Medulla oblongata (tissue), 1 donor: ENCODE results near the gene C2orf76.
"Not testable (repeated sequence)": the region's sequence is repeated elsewhere in the genome, so short reads cannot be mapped to it uniquely, and the experiment has no call there.

Source experiments
- DNase-seq: peaks from one replicate; pipeline ENCODE4 v3.0.0-alpha.2; 2015; ENCODE audit errors: extremely low spot score

The C2orf76 gene

DNA sequence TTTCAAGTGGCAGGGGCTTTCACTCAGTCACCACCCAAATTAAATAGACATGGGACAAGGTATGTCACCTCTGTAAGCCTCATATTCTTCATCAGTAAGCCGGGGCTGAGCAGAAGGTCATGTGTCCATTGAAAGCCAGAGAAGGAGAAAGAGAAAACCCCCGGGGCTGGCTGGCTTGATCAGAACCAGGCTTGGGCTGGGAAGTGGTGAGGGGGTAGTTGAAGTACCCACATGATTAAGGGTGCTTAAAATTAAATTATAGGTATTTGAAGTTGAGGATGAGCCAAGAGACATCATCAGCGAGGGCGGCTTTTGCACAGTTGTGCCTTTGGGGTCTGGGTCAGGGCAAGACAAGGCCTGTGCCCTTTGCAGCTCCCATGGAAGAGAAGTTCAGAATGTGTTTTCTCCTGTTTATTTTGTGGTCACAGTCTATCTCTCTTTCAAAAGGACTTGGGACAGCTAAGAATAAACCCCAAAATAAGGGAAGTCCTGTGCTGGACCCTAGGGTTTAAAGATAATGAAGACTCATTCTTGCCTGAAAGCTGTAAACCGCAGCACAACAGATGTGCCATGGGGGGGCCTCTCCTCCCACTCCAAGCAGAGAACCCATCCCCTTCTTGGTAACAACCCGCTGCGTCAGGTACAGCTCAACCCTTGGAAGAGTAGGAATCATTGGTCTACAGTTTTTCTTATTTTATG is 10.8 kb upstream of the C2orf76 start:
- DNase-seq = no peak

DNA sequence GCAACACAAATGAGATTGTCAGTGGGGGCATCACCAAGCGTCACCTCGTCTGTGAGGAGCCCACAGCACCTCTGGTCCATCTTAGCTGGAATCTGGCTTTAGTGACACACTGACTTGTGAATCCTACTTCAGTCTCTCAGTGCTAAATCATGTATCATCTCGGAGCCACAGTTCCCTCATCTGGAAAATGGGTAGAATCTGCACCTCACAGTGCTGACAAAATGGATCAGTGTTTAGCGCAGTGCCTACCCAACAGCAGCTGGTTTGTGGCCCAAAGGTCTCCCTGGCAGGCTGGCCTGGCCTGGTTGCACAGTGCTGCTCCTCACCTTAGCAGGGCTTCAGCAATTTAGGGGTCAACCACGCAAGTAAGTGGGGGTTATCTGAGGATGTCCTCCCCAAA is 10.2 kb upstream of the C2orf76 start:
- DNase-seq = no peak

DNA sequence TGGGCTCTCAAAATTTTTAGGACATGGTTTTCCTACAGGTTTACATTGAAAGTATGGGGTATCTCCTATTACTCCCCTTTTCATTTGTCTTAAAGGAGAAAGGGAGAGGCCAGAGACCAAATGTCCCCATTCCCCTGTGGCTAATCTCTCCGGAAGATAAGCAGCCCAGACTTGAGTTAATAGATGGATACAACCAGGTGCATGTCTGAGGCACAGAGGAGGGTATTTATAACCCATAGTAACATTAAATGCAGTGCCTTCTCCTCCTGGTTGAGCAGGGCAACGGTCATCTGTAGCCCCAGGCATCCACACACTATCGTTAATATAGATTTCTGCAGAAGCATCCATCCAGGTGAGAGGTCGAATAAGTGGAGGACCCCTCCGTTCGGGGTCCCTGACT is 9.8 kb upstream of the C2orf76 start:
- not testable (repeated sequence) for DNase-seq

DNA sequence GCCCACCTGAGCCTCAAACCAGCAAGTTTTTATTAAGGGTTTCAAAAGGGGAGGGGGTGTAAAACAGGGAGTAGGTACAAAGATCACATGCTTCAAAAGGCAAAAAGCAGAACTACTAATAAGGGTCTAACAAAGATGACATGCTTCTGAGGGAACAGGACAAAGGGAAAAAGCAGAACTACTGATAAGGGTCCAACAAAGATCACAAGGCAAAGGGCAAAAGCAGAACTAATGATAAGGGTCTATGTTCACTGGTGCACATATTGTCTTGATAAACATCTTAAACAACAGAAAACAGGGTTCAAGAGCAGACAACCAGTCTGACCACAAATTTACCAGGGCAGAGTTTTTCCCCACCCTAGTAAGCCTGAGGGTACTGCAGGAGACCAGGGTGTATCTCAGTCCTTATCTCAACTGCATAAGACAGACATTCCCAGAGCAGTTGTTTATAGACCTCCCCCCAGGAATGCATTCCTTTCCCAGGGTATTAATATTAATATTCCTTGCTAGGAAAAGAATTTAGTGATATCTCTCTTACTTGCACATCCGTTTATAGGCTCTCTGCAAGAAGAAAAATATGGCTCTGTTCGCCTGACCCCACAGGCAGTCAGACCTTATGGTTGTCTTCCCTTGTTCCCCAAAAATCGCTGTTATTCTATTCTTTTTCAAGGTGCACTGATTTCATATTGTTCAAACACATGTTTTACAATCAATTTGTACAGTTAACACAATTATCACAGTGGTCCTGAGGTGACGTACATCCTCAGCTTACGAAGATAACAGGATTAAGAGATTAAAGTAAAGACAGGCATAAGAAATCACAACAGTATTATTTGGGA is 7.5 kb upstream of the C2orf76 start:
- DNase-seq = not testable (repeated sequence)

DNA sequence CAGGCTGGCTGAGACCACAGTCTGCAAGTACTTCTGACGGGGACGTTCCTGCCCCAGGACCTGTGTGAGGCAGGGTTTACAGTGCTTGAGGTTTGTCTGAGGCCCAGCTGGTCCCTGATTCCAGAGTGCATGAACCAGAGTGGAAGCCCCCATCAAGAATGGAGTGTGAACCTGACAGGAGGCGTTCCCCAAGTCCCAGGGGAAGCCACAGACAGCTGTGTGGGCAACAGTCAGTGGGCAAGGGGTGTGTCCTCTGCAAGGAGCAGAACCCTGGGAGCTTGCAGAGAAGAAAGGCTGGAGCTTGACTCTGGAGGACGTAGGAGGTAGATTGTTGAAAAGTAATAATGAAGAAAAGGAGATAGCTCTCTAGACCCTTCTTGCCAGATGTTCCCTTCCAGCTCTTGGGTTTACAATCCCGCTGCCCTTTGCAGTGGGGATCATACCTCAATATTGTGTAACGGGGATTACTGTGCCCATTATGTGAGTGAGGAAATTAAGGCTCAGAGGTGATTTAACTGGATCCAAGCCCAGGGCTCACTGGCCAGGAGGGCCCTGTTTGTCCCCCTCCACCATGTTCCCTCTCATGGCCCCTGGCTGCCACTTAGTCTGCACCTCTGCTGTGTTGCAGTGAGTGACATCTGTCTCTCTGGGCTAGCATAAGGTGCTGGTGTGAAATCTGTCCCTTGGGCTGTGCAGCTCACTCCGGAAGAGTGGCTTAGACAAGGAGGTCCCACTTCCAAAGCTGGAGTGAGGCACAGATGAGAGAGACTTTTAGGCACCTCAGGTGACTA is 6.3 kb upstream of the C2orf76 start:
- no peak for DNase-seq

DNA sequence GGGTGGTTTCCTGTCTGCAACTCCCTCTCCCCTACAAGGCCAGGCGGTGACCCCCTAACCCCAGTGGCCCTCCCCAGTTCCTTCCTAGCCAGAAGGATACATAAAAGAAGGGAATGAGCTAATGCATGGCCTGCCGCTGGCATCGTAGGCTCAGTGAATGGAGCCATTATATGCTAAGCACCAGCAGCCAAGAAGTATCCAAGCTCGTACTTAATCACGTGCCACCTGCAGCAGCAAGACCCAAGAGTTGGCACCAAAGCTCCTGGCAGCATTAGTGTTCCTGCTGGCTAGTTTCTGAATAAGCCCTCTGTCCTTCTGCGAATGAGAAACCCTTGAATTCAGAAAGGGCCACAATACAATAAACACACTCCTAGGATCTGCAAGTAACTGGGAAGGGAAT is 4.5 kb upstream of the C2orf76 start:
- peak; percentile 97 for DNase-seq

DNA sequence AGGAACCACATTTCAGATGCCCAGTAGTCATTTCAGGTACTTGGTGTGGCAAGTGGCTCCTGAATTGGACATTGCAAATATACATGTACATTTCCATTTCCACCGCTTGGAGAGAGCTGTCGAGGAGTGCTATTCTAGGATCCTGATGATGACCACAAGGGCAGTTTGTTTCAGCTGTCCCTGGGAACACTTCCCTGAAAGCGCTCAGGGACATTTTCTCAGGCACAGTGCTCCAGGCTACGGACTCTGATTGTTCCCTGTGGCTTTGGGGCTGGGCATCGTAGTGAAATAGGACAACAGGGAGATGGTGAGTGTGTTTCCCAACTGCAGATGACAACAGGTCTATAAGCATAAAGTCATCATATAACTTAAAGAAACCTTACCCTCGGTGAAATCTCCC is 3.2 kb upstream of the C2orf76 start:
- DNase-seq = peak; percentile 63

DNA sequence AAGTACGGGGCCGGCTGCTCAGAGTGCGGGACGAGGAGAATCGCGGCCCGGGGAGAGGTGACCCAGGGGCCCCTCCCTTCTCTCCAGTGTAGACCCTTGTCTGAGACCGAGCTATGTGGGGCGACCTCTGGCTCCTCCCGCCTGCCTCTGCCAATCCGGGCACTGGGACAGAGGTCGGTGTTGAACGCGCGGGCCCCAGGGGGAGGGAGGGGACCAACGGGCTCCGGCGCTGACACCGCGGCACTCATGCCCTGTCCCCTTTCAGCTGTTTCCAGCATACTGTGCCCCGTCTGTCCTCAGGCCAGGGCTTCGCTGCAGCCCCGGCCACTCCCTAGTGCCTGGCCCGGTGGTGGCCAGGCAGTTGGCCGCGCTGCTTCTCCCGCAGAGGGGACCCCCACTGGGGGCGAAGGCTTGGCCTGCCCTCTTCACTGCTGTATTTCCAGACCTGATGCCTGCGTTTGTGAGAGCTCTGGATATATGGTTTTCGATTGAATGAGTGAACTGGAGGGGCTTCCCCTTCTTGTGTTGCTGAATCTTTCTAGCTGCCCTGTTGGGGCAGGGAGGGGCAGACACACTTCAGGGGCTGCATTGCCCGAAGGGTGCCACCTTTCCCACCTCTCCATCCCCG is 952 bp upstream of the C2orf76 start:
- DNase-seq = peak; percentile 76

DNA sequence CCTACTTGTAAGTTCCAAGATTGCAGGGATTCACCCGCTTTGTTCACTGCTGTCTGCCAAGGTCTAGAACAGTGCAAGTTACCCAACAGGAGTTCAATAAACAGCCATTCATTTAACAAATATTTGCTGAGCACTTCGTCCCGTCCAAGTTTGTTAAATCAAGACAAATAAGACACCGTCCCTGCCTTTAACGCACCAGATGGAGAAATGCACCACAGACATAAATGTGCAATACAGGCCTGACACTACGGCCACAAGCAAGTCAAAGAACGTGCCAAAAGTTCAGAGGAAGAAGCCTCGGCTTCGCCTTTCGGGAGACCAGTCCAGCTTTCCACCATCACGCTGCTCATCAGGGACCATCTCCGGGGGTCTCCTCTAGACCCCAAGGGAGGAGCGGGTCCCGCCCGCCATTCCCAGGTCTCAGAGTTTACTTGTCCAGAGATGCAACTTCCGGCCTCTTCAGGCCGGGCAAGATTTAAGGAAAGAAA is 429 bp downstream of the C2orf76 start:
- peak; percentile 61 for DNase-seq

DNA sequence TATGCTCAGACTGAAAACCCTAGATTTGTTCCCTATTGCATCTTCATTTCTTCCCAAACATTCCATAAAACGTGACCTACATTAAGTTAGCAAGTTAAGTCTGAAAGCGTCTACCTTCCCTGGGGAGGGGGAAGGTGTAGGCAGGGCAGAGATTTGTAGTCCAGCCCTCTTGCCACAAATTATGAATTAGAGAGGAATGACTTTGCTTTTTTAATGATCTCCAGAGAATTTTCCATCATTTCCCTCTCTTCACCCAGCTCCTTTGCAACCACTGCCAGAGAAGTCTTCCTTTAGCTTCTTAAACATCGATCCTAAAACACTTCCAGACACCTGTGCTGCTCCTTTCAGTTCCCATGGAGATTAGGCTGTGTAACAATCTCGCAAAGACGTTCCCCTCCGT is 1.2 kb downstream of the C2orf76 start:
- no peak for DNase-seq

DNA sequence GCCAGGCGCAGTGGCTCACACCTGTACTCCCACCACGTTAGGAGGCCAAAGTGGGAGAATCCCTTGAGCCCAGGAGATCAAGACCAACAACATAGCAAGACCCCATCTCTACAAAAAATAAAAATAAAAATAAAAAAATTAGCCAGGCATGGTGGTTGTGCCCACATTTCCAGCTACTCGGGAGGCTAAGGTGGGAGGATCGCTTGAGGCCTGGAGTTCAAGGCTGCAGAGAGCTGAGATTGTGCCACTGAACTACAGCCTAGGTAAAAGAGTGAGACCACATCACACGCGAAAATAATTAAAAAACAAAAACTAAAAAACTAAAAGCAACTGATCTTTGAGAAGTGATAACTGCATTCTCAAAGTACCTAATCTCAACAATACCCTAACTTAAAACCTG is 1.8 kb downstream of the C2orf76 start:
- no peak for DNase-seq

DNA sequence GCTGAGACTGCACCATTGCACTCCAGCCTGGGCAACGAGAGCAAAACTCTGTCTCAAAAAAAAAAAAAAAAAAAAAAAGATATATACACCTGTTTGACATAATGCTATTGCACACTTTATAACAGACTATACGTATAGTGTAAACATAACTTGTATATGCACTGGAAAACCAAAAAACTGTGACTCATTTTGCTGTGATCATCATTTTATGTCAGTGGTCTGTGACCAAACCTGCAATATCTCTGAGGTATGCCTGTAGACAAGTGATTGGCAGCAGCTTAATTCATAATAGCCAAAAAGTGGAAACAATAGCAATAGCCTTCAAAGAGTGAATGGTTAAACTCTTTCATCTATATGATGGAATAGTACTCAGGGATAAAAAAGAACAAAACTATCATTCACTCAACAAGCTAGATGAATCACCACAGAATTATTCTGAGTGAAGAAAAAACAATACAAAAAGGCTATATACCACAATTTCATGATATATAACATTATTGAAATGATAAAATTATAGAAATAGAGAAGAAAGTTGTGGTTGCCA is 6.1 kb downstream of the C2orf76 start:
- DNase-seq = no peak

DNA sequence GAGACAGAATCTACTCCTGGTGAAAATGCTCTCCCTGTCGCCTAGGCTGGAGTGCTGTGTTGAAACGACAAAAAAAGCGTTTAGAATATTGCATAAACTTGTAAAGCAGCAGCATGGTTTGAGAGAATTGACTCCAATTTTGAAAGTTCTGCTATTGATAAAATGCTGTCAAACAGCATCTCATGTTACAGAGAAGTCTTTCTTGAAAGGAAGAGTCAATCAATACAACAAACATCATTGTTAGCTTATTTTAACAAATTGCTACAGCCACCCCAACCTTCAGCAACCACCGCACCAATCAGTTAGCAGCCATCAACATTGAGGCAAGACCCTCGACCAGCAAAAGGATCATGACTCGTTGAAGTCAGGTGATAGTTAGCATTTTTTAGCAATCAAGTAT is 6.9 kb downstream of the C2orf76 start:
- DNase-seq = no peak

DNA sequence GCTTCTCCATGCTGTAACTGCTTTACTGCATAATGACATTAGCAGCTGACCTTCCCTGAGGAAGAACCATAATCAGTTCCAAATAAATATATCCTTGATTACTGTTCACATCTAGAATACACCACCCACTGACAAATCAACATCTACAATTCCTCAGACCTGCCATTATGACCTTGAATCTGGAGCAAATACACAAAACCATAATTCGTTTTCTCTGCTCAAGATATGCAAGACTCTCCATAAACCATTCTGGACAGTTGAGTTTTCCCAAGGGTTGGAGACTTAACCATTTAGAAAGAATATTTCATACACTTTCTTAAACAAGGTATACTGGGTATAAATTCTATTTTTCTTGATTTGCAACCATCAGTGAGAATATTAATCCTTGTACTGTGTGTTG is 11.8 kb downstream of the C2orf76 start:
- DNase-seq = no peak

DNA sequence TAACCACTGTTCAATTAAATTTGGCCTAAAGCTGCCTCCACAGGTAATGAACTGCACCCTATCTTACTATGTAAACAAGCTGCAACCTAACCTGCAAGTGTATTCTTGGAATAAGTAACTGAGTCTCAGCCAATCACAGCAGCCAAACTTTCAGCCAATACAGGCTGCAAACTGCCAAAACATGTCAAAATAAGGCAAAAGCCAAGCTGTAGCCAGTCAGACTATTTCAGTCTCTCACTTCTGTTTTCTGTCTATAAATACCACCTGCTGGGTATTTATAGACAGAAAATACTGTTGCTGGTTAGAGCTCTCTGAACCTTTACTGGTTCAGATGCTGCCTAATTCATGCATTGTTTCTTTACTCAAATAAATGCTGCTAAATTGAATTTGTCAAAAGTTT is 14.3 kb downstream of the C2orf76 start:
- peak; percentile 51 for DNase-seq

DNA sequence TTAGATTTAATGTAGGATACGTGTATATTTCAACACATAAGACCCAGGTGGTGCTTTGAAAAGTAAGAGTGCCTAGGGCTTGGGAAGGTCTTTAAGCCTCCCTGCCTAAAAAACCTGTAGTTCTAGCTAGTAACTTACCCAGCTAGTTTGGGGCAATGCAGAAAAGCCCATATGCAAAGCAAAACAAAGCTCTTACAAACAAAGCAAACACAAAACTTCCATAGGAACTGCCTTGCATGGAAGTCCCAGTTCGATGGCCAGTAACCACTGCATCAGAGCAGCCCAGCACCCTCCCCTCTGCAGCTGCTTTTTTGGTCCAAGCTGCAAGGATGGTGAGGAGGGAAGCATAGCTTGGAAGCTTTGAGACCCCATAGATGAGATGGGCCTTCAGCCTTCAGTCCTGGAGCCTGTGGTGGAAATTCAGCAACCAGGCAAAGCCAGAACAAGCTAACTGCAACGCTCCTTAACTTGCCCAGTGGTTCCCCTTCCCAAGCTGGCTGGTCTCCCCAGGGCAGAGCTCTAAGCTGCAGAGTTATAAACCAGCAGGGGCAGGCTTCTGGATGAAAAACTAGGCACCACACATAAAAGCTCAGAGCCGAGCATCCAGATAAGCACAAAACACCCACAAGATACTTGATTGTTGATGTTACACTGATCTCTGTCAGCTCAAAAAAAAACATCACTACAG is 16.2 kb downstream of the C2orf76 start:
- DNase-seq = no peak

DNA sequence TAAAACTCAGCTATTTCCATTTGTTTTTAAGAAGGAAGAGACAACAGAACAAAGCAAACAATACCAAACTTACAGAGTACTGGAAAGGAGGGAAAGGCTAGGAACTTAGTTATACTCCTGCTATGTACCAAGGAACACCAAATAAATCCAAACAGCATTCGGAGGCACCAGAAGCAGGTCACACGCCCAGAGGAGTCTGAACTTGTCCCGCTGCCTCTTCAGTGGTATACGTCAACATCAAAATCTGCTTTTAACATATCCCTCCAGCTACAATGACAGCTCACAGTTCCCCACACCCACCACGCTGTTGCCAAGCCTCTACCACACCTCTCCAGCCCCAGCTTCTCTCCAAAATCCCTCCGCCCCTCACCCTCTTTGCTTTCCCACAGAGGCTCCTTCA is 17.3 kb downstream of the C2orf76 start:
- no peak for DNase-seq

DNA sequence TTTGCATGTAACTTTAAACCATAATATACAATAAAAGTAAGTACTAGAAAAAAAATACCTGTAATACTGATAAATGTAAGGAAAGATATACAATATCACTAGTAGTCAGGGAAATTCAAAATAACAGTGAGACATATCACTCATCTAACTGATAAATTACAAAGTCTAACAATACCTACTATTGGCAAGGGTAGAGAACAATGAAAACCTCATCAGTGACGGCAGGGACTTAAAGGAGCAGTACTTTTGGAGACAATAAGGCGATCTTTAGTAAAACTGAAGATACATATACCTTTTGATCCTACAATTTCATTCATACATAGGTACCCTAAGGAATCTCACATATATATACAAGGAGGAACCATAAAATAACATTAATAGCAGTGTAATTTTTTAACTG is 24.9 kb downstream of the C2orf76 start:
- DNase-seq = no peak

DNA sequence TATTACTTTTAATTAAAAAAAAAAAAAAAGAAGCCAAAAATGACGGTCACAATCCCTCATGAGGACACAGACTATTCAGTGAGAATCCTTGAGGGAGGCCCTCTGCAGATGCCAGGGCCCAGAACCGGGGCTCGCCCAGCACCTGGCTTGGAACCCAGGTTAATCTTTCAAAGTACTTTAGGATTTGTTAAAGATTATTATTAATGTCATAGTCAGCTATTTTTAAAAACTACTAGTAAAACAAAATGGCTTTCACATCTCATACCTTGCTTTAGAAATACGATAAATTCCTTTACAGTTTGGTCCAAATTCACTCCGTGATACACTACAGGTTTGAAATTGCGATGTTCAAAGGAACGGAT is 27.1 kb downstream of the C2orf76 start:
- no peak for DNase-seq

DNA sequence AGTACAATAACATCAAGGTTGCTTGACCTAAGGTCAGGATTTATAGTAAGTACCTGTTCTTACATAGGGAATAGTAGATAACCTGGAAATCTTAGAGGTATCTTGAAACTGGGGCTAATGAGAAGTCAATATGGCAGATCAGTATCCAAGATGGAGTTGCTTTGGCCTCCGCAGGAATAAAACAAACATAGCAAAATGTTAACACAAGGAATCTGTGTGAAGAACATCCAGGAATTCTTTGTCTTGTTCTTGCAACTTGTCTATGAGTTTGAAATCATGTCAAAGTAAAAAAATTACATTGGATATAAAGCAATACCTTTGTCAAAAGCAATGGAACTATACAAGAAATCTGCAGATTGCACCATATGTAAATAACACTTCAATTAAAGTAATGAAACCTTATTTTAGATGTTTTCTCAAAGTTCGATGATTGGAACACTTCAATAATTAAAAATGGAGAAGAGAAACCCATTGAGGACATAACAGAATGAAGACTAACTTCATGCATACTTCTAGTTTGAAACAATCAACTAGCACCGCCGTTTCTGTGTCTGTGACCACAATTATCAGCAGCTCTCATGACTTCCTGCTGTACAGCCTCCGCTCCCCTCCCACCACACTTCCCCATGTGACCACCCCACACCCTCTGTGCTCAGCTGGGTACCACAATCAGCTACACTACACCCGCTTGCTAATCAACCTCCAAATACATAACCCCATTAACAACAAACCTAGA is 27.6 kb downstream of the C2orf76 start:
- DNase-seq = peak; percentile 44
